DND-41 (cell line): ENCODE data around the gene GRIK3.

Source experiments
- CTCF ChIP-seq: IDR thresholded peaks from 2 replicates; pipeline ENCODE4 v1.5.1; 2012; ENCODE audit warnings: borderline replicate concordance, low read length, moderate library complexity, mild to moderate bottlenecking; ENCODE audit not compliant: poor library complexity, severe bottlenecking; ENCODE audit errors: extremely low read depth
- EZH2 ChIP-seq: IDR thresholded peaks from 3 replicates; pipeline ENCODE4 v1.6.1; 2012; ENCODE audit warnings: borderline replicate concordance, low read depth, mild to moderate bottlenecking, moderate library complexity, low read length, inconsistent platforms; ENCODE audit not compliant: severe bottlenecking

GRCh38 chr1:36964830-36965229 lies 69.5 kb downstream of the GRIK3 start:
- TF ChIP-seq CTCF = no peak
- TF ChIP-seq EZH2 = no peak
